ENCODE data around the gene CRYBB1.

CRYBB1 gene

DNA sequence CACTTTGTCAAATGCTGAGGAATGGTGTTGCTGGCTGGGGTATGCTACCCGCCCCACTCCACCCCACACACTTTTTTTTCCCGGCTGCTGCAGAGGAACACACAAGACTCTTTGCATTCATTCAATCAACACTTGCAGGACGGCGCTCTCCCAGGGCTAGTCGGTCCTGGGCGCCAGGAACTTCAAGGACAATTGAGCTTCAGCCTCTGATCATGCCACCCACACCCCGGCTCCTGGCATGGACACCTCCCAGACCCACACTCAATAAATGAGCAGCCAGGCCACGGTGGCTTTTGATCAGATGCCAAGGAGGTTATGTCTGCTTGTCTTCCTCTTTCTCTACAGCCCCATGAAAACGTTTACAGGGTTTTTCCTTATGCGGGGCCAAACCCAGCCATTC is 47.7 kb downstream of the CRYBB1 start:
- Mint-ChIP-seq H3K27me3 (no peaks in the 10 kb centered on the region), H3K4me1 (peaks cover 32% of the 10 kb centered on the region), H3K36me3 (peaks cover 7% of the 10 kb centered on the region), H3K27ac (no peak overlapping the region), H3K9me3 (no peaks in the 10 kb centered on the region), H3K4me3 (no peak overlapping the region)
- ATAC-seq (ENCODE audit: low read depth) (no peak), DNase-seq (ENCODE audit: low spot score in 2 of 2) (no peak)

DNA sequence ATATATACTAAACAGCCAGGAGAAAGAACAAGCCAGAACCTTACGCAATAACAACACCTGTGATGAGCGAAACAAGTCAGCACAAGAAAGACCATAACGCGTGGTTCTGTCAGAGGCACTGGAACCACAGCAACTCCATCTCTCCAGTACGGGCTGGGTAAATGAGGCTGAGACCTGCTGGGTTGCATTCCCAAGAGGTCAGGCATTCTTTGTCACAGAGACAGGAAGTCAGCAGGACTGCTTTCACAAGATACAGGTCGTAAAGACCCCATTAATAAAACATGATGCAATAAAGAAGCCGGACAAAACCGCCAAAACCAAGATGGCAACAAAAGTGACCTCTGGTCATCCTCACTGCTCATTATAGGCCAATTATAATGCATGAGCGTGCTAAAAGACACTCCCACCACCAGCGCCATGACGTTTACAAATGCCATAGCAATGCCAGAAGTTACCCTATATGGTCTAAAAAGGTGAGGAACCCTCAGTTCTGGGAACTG is 49.6 kb downstream of the CRYBB1 start:
- H3K4me1 Mint-ChIP-seq: peaks cover 26% of the 10 kb centered on the region
- no peak for ATAC-seq (ENCODE audit: low read depth)
- no peak overlapping the region for H3K4me3 Mint-ChIP-seq
- H3K36me3 Mint-ChIP-seq: peaks cover 9% of the 10 kb centered on the region
- H3K9me3 Mint-ChIP-seq: no peaks in the 10 kb centered on the region
- no peaks in the 10 kb centered on the region for H3K27me3 Mint-ChIP-seq
- H3K27ac Mint-ChIP-seq: no peak overlapping the region
- DNase-seq (ENCODE audit: low spot score in 2 of 2): no peak

DNA sequence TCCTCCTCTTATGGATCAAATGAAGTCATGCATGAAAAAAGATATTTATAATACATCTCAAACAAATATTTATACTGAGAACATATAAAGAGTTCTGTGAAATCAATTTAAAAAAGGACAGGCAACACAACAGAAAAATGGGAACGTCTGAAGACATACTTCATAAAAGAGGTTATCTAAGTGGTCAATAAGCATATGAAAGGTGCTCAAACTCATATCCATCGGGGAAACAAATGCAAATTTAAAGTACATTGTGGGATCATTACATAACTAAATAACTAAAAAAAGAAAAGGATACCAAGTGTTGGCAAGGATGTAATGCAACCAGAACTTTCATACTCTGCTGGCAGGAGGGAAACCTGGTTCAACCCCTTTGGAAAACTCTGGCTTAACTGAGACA is 50.2 kb downstream of the CRYBB1 start:
- ATAC-seq (ENCODE audit: low read depth): no peak
- Mint-ChIP-seq H3K27ac (no peak overlapping the region), H3K27me3 (no peaks in the 10 kb centered on the region), H3K4me1 (peaks cover 20% of the 10 kb centered on the region), H3K36me3 (peaks cover 9% of the 10 kb centered on the region), H3K4me3 (no peak overlapping the region), H3K9me3 (no peaks in the 10 kb centered on the region)
- DNase-seq (ENCODE audit: low spot score in 2 of 2): no peak

DNA sequence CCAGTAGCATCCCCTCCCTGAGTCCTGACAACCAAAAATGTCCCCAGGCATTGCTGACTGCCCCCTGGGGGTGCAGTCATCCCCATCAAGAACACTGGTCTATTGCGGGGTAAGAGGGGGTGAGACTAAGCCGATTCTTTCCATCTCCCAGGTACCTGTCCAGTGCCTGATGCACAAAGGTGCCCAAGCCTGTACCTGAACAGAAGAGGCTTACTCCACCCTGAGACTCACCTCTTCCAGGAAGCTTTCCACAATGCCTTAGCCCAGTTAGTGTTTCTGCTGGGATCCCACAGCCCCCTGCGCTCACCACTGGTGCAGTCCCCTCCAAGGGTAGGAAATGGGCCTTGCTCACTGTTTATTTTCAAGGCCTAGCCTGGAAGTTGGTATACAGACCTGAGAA is 50.8 kb downstream of the CRYBB1 start:
- Mint-ChIP-seq H3K4me1 (peaks cover 17% of the 10 kb centered on the region), H3K36me3 (peaks cover 9% of the 10 kb centered on the region), H3K27me3 (no peaks in the 10 kb centered on the region), H3K9me3 (no peaks in the 10 kb centered on the region), H3K4me3 (no peak overlapping the region), H3K27ac (no peak overlapping the region)
- no peak for ATAC-seq (ENCODE audit: low read depth)
- DNase-seq (ENCODE audit: low spot score in 2 of 2): no peak

DNA sequence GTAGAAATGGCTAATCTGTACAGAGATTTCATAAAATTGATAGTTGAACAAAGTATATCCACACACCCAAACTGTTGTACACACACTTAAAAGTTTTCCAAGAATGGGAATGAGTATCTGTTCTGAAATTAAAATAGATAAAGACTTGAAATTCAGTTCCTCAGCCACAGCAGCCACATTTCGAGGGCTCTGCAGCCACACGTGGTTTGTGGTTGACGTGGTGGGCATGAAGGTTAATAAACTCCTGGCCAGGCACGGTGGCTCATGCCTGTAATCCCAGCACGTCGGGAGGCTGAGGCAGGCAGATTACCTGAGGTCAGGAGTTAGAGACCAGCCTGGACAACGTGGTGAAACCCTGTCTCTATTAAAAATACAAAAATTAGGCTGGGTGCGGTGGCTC is 51.9 kb downstream of the CRYBB1 start:
- Mint-ChIP-seq H3K27me3 (no peaks in the 10 kb centered on the region), H3K27ac (no peak overlapping the region), H3K9me3 (no peaks in the 10 kb centered on the region), H3K36me3 (peaks cover 5% of the 10 kb centered on the region), H3K4me3 (no peak overlapping the region), H3K4me1 (peaks cover 9% of the 10 kb centered on the region)
- DNase-seq (ENCODE audit: low spot score in 2 of 2) (no peak), ATAC-seq (ENCODE audit: low read depth) (no peak)

DNA sequence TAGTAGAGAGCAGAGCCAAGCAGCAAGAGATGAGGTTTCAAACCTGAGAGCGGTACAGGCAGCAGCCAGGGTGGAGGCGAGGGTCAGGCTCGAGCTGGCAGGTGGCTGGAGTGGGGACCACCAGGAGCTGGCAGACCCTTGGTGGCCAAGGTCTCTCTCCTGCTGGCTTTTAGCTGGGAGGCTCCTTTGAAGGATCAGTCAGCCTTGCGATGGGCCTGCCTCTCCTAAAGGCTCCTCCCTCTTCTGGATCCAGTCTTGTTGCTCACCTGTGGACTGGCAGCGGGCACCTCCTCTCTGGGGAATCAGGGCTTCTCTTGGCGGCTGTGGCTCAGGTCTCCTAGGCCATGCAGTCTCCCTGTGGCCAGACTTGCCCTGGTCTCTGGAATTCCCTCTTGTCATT is 52.6 kb downstream of the CRYBB1 start:
- ATAC-seq (ENCODE audit: low read depth) (no peak), DNase-seq (ENCODE audit: low spot score in 2 of 2) (no peak)
- no peaks in the 10 kb centered on the region for H3K9me3 Mint-ChIP-seq
- peaks cover 2% of the 10 kb centered on the region for H3K36me3 Mint-ChIP-seq
- H3K4me3 Mint-ChIP-seq: no peak overlapping the region
- peaks cover 7% of the 10 kb centered on the region for H3K4me1 Mint-ChIP-seq
- H3K27me3 Mint-ChIP-seq: no peaks in the 10 kb centered on the region
- H3K27ac Mint-ChIP-seq: no peak overlapping the region

DNA sequence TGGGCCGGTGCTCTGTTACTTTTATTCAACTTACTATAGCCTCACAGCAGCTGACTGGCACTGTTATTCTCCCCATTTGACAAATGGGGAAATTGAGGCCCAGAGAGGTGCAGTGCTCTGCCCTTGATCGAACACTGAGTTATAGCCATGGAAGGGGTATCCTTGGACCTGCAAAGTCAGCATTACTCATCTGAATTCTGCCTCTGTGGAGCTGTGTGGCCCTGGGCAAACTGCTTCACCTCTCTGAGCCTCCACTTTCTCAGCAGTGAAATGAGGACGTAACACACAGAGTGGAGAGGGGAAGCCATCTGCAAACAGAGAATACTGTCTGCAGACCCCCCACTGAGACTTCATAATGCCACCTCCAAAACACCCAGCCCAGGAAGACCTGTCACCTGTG is 53.2 kb downstream of the CRYBB1 start:
- H3K27ac Mint-ChIP-seq: no peak overlapping the region
- H3K9me3 Mint-ChIP-seq: no peaks in the 10 kb centered on the region
- H3K4me3 Mint-ChIP-seq: no peak overlapping the region
- DNase-seq (ENCODE audit: low spot score in 2 of 2) (no peak), ATAC-seq (ENCODE audit: low read depth) (no peak)
- peaks cover 7% of the 10 kb centered on the region for H3K4me1 Mint-ChIP-seq
- no peaks in the 10 kb centered on the region for H3K27me3 Mint-ChIP-seq
- peaks cover 2% of the 10 kb centered on the region for H3K36me3 Mint-ChIP-seq

DNA sequence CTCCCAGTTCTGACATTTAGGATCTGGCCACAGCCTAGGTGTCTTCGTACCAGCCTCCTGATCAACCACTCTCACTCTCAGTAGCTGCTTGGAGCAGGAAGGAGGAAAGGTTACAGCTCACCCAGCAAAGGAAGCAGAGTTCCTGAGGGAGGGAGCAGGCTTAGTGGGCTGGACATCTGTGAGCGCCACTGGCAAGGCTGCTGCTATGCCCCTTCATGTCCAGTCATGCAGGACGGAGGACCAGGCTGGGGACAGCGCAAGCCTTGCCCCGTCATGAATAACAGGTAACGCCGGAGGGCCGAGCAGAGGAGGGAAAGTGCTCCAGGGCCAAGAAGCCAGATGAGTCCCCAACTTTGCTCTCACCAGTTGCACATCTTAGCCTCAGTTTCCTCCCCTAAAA is 53.6 kb downstream of the CRYBB1 start:
- Mint-ChIP-seq H3K4me3 (no peak overlapping the region), H3K9me3 (no peaks in the 10 kb centered on the region), H3K27ac (no peak overlapping the region), H3K27me3 (no peaks in the 10 kb centered on the region), H3K4me1 (peaks cover 7% of the 10 kb centered on the region), H3K36me3 (peaks cover 2% of the 10 kb centered on the region)
- no peak for DNase-seq (ENCODE audit: low spot score in 2 of 2)
- no peak for ATAC-seq (ENCODE audit: low read depth)

DNA sequence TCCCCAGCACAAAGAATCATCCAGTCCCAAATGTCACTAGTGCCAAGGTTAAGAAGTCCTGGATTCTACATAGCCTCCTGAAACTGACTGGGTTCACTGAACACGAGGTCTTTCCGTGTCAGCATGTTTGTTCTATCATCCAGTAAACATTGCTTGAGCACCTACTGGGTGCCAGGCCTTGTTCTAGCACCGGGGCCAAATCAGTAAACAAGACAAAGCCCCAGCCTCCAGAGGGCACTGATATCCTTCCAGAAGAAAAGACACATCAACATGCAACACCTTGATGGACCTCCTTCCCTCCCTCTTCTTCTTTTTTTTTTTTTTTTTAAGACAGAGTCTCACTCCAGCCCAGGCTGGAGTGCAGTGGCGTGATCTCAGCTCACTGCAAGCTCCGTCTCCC is 54.8 kb downstream of the CRYBB1 start:
- no peak overlapping the region for H3K4me3 Mint-ChIP-seq
- peaks cover 5% of the 10 kb centered on the region for H3K36me3 Mint-ChIP-seq
- no peak for DNase-seq (ENCODE audit: low spot score in 2 of 2)
- H3K4me1 Mint-ChIP-seq: peaks cover 7% of the 10 kb centered on the region
- H3K27ac Mint-ChIP-seq: no peak overlapping the region
- no peak for ATAC-seq (ENCODE audit: low read depth)
- no peaks in the 10 kb centered on the region for H3K9me3 Mint-ChIP-seq
- no peaks in the 10 kb centered on the region for H3K27me3 Mint-ChIP-seq

DNA sequence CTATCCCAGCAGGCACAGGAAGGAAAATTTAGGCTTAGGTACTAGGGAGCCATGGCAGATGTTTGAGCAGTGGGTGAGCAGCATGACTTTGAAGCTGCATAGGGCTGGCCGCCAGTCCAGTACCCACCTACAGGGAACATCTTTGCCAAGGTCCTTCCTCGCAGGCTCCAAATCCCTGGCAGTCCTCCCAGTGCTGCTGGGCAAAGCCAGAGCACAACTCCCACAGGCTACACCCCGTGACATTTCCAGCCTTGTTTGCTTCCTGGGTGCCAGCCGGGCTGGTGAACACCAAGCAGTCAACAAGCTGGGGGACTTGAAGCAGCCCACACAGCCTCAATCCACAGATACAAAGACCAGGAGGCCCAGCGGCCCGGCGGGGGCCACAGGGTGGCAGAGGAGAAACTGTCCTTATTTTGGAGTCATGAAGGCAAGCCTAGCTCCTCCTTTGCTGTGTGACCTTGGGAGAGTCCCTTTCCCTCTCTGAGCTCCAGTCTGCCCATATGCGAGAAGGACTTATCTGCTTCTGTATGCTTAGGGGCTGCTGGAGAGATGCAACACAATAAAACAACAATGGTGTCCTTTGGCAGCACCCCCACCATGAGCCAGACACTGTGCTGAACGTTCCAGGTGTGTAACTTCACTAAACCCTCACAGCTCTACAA is 55.9 kb downstream of the CRYBB1 start:
- H3K27ac Mint-ChIP-seq: no peak overlapping the region
- H3K9me3 Mint-ChIP-seq: no peaks in the 10 kb centered on the region
- peaks cover 5% of the 10 kb centered on the region for H3K36me3 Mint-ChIP-seq
- no peak overlapping the region for H3K4me3 Mint-ChIP-seq
- DNase-seq (ENCODE audit: low spot score in 2 of 2) (no peak), ATAC-seq (ENCODE audit: low read depth) (no peak)
- H3K4me1 Mint-ChIP-seq: peaks cover 7% of the 10 kb centered on the region
- no peaks in the 10 kb centered on the region for H3K27me3 Mint-ChIP-seq

DNA sequence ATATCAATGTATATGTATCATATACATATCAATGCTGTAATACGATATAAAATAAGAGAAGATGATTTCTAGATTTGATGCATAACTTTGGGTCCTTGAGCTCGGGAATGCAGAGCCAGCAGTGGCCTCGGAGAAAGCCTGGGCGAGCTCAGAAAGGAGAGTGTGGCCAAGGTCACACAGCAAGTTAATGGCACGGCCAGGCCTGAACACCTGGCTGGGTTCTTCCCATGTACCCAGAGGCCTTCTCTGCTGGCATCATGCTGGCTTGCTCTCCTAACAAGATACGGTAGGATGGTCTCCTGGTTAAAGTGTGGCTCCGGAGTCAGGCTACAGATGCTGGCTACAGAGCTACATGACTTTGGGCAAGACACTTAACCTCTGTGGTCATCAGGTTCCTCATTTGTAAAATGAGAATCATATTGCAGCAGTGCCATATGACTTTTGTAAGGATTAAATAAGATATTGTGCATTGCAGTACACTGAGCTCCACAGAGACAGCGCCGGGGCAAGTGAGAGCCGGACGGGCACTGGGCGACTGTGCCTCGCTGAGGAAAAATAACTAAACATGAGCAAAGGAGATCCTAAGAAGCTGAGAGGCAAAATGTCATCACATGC is 57.8 kb downstream of the CRYBB1 start:
- Mint-ChIP-seq H3K4me1 (peaks cover 3% of the 10 kb centered on the region), H3K36me3 (peaks cover 5% of the 10 kb centered on the region), H3K9me3 (no peaks in the 10 kb centered on the region), H3K4me3 (no peak overlapping the region), H3K27me3 (no peaks in the 10 kb centered on the region), H3K27ac (no peak overlapping the region)
- no peak for ATAC-seq (ENCODE audit: low read depth)
- DNase-seq (ENCODE audit: low spot score in 2 of 2): no peak

DNA sequence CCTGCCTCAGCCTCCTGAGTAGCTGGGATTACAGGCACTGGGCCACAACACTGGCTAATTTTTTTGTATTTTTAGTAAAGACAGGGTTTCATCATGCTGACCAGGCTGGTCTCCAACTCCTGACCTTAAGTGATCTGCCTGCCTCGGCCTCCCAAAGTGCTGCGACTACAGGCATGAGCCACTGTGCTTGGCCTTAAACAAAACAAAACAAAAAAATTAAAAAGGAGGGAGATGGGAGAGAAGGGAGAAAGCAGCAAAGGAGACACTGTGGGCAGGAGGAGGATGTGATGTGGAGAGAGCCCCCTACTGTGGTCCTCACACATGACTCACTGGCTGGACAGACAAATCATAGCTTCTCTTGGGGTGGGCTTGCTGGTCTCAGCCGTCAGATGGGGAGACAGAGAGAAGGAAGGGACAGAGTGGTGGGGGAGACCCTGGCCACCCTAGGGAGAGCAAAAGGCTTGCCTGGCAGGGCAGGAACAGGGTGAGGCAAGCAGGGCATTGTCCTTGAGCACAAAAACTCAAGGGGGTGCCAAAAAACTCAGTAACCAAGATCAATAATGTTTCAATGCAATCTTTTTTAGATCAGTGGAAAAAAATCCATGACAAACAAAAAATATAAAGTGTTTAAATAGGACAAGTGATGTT is 59.5 kb downstream of the CRYBB1 start:
- Mint-ChIP-seq H3K4me1 (peaks cover 3% of the 10 kb centered on the region), H3K4me3 (no peak overlapping the region)

DNA sequence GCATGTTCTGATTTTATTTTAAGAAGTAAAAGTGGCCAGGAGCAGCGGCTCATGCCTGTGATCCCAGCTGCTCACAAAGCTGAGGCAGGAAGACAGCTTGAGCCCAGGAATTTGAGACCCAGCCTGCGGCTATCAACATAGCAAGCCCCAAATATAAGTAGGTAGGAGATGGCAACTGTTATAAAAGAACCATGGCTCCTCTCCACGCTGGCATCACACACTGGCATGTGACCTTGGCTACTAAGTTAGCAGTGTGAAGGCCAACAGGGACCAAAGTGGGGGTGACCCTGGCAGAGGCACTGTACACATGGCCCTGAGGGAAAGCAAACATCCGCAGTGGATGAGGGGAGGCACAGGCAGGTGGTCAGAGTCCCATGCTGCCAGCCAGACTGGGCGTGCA is 60.9 kb downstream of the CRYBB1 start:
- no peaks in the 10 kb centered on the region for H3K9me3 Mint-ChIP-seq

More for the DNA sequence above, 59.5 kb downstream of the CRYBB1 start:
- Mint-ChIP-seq H3K36me3 (peaks cover 3% of the 10 kb centered on the region), H3K9me3 (no peaks in the 10 kb centered on the region), H3K27me3 (no peaks in the 10 kb centered on the region), H3K27ac (no peak overlapping the region)
- DNase-seq (ENCODE audit: low spot score in 2 of 2) (no peak), ATAC-seq (ENCODE audit: low read depth) (no peak)

DNA sequence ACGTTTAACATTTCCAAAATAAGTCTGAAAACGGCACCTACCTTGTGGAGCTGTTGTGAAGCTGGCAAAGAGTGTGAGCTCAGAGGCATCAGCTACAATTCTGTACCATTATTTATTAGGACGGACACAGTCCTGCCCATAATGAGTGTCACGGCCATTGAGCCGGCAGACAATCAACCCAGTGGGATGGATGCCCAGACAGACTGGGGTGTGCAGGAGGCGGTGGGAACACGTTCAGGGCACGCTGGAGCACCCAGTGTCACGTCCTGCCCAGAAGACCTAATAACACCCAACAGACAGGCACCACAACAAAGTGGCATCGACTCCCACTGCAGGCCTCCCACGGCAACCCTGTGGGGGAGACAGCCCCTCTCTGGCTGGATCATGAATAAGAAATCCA is 62.3 kb downstream of the CRYBB1 start:
- DNase-seq (ENCODE audit: low spot score in 2 of 2) (no peak), ATAC-seq (ENCODE audit: low read depth) (no peak)
- peaks cover 3% of the 10 kb centered on the region for H3K36me3 Mint-ChIP-seq
- peaks cover 3% of the 10 kb centered on the region for H3K4me1 Mint-ChIP-seq
- no peak overlapping the region for H3K4me3 Mint-ChIP-seq
- H3K27ac Mint-ChIP-seq: no peak overlapping the region
- H3K27me3 Mint-ChIP-seq: no peaks in the 10 kb centered on the region
- H3K9me3 Mint-ChIP-seq: no peaks in the 10 kb centered on the region

More for the DNA sequence above, 60.9 kb downstream of the CRYBB1 start:
- Mint-ChIP-seq H3K4me1 (peaks cover 3% of the 10 kb centered on the region), H3K4me3 (no peak overlapping the region), H3K27ac (no peak overlapping the region), H3K27me3 (no peaks in the 10 kb centered on the region), H3K36me3 (peaks cover 3% of the 10 kb centered on the region)
- no peak for DNase-seq (ENCODE audit: low spot score in 2 of 2)
- no peak for ATAC-seq (ENCODE audit: low read depth)
